ENCODE results near the gene CERS5.
A peak's percentile ranks its signal among the peaks of the same experiment; 100 is the strongest.

Gene CERS5

GRCh38 chr12:50123203-50123602 lies 44.0 kb downstream of the CERS5 start:
- DNase-seq = no peak

GRCh38 chr12:50121641-50122040 lies 45.5 kb downstream of the CERS5 start:
- no peak for DNase-seq

- no peak for DNase-seq
These were observed 46.2 kb downstream of the CERS5 start for GRCh38 chr12:50120953-50121352.

- no peak for DNase-seq
These were observed 46.6 kb downstream of the CERS5 start for GRCh38 chr12:50120521-50120920.

- no peak for DNase-seq
These were observed 47.8 kb downstream of the CERS5 start for GRCh38 chr12:50119387-50119786.

- DNase-seq = no peak
These were observed 50.0 kb downstream of the CERS5 start for GRCh38 chr12:50117057-50117622.

GRCh38 chr12:50112456-50113218 lies 54.5 kb downstream of the CERS5 start:
- no peak for DNase-seq

- DNase-seq = peak; percentile 100
These were observed 55.3 kb downstream of the CERS5 start, which contains the start of gene COX14 for GRCh38 chr12:50111693-50112455. Gene COX14 (plus strand): TSS chr12:50112236. CDS start chr12:50120044, 7,808 bp downstream.

GRCh38 chr12:50111395-50111692 lies 55.8 kb downstream of the CERS5 start:
- no peak for DNase-seq

- no peak for DNase-seq
These were observed 56.3 kb downstream of the CERS5 start for GRCh38 chr12:50110762-50111351.

GRCh38 chr12:50110127-50110761 lies 56.9 kb downstream of the CERS5 start:
- no peak for DNase-seq

- DNase-seq = no peak
These were observed 57.9 kb downstream of the CERS5 start for GRCh38 chr12:50109319-50109718.

- DNase-seq = no peak
These were observed 59.5 kb downstream of the CERS5 start for GRCh38 chr12:50107416-50108268.

- no peak for DNase-seq
These were observed 60.3 kb downstream of the CERS5 start for GRCh38 chr12:50106907-50107306.

- DNase-seq = no peak
These were observed 61.2 kb downstream of the CERS5 start for GRCh38 chr12:50105913-50106450.

GRCh38 chr12:50104417-50105366 lies 62.5 kb downstream of the CERS5 start:
- DNase-seq = no peak

GRCh38 chr12:50103767-50104321 lies 63.3 kb downstream of the CERS5 start, which contains the start of gene GPD1:
Gene GPD1 (plus strand): TSS chr12:50104008. CDS start chr12:50104051, 43 bp downstream.
- DNase-seq = peak; percentile 79

- no peak for DNase-seq
These were observed 63.8 kb downstream of the CERS5 start for GRCh38 chr12:50103351-50103750.

GRCh38 chr12:50102646-50103309 lies 64.4 kb downstream of the CERS5 start:
- DNase-seq = no peak

- DNase-seq = no peak
These were observed 65.0 kb downstream of the CERS5 start for GRCh38 chr12:50102131-50102531.
